ENCODE measurements around the gene ERCC1. TPM values are rescaled to one million over a fixed set of nuclear protein-coding genes. Genes with fewer than 3 reads are reported as not detected.

Gene ERCC1
- total RNA-seq, 1 experiment from 2014 or later: 158 TPM

- no peaks in the 10 kb centered on the region for H3K27me3 ChIP-seq (replicated peaks; ENCODE audit: insufficient read depth, low read depth, low read length, poor library complexity)
- H3K36me3 ChIP-seq (ENCODE audit: insufficient read depth, low read length, poor library complexity, severe bottlenecking): no peaks in the 10 kb centered on the region
- peaks cover 8% of the 10 kb centered on the region for H3K4me1 ChIP-seq (ENCODE audit: insufficient read depth, low read length, poor library complexity, severe bottlenecking)
- no TSS peak for BruUV-seq (replicated peaks)
- POLR2A ChIA-PET (ENCODE audit: low non-redundant PET): interaction anchor here (0.6 kb wide), 1 partner anchor 11 kb away, joined by 5 read pairs; no protein-coding TSS in a partner anchor
- no peak for TF ChIP-seq EZH2 (IDR thresholded peaks at IDR 0.05; ENCODE audit: borderline replicate concordance, low read depth, low read length, poor library complexity, severe bottlenecking)
- no peak for TF ChIP-seq CTCF (conservative IDR thresholded peaks at IDR 0.05; ENCODE audit: low read depth, low read length)
- no peak overlapping the region for H3K27ac ChIP-seq (ENCODE audit: low read depth, low read length, poor library complexity, severe bottlenecking)
- no peak overlapping the region for H3K4me3 ChIP-seq (ENCODE audit: low read depth, low read length, poor library complexity, severe bottlenecking)
- H3K9me3 ChIP-seq (ENCODE audit: low read depth, low read length, poor library complexity, severe bottlenecking): no peaks in the 10 kb centered on the region
- DNase-seq (ENCODE audit: low spot score): no peak
- intact Hi-C loops (cut with micrococcal nuclease; ENCODE audit: unreplicated experiment): no loop called here
- CTCF ChIA-PET: interaction anchor here (0.7 kb wide), 1 partner anchor 17 kb away, joined by 9 read pairs; no protein-coding TSS in a partner anchor
Observed at GRCh38 chr19:45456500-45456815, 32.7 kb upstream of the ERCC1 start.

- POLR2A ChIA-PET (ENCODE audit: low non-redundant PET): no interaction called here
- H3K9me3 ChIP-seq (ENCODE audit: low read depth, low read length, poor library complexity, severe bottlenecking): no peaks in the 10 kb centered on the region
- H3K27ac ChIP-seq (ENCODE audit: low read depth, low read length, poor library complexity, severe bottlenecking): no peak overlapping the region
- no TSS peak for BruUV-seq (replicated peaks)
- H3K36me3 ChIP-seq (ENCODE audit: insufficient read depth, low read length, poor library complexity, severe bottlenecking): no peaks in the 10 kb centered on the region
- no peak overlapping the region for H3K4me3 ChIP-seq (ENCODE audit: low read depth, low read length, poor library complexity, severe bottlenecking)
- CTCF ChIA-PET: interaction anchor here (0.7 kb wide), 1 partner anchor 16 kb away, joined by 9 read pairs; no protein-coding TSS in a partner anchor
- TF ChIP-seq EZH2 (IDR thresholded peaks at IDR 0.05; ENCODE audit: borderline replicate concordance, low read depth, low read length, poor library complexity, severe bottlenecking) (no peak), CTCF (conservative IDR thresholded peaks at IDR 0.05; ENCODE audit: low read depth, low read length) (no peak)
- peak; percentile 63 for DNase-seq (ENCODE audit: low spot score)
- H3K27me3 ChIP-seq (replicated peaks; ENCODE audit: insufficient read depth, low read depth, low read length, poor library complexity): no peaks in the 10 kb centered on the region
- intact Hi-C loops (cut with micrococcal nuclease; ENCODE audit: unreplicated experiment): no loop called here
- peaks cover 8% of the 10 kb centered on the region for H3K4me1 ChIP-seq (ENCODE audit: insufficient read depth, low read length, poor library complexity, severe bottlenecking)
Observed at GRCh38 chr19:45455707-45456499, 32.2 kb upstream of the ERCC1 start.

- H3K4me1 ChIP-seq (ENCODE audit: insufficient read depth, low read length, poor library complexity, severe bottlenecking): peaks cover 13% of the 10 kb centered on the region
Observed at GRCh38 chr19:45451850-45452387, 28.2 kb upstream of the ERCC1 start.

More at GRCh38 chr19:45451850-45452387, 28.2 kb upstream of the ERCC1 start:
- CTCF ChIA-PET: interaction anchor here (1.3 kb wide), 1 partner anchor 16 kb away, joined by 5 read pairs; the partner anchor contains the start of gene FOSB
- no peak for DNase-seq (ENCODE audit: low spot score)
- Histone ChIP-seq H3K36me3 (ENCODE audit: insufficient read depth, low read length, poor library complexity, severe bottlenecking) (no peaks in the 10 kb centered on the region), H3K27me3 (replicated peaks; ENCODE audit: insufficient read depth, low read depth, low read length, poor library complexity) (no peaks in the 10 kb centered on the region), H3K9me3 (ENCODE audit: low read depth, low read length, poor library complexity, severe bottlenecking) (no peaks in the 10 kb centered on the region), H3K27ac (ENCODE audit: low read depth, low read length, poor library complexity, severe bottlenecking) (no peak overlapping the region), H3K4me3 (ENCODE audit: low read depth, low read length, poor library complexity, severe bottlenecking) (no peak overlapping the region)
- BruUV-seq (replicated peaks): no TSS peak
- intact Hi-C loops (cut with micrococcal nuclease; ENCODE audit: unreplicated experiment): no loop called here
- no peak for TF ChIP-seq EZH2 (IDR thresholded peaks at IDR 0.05; ENCODE audit: borderline replicate concordance, low read depth, low read length, poor library complexity, severe bottlenecking)
- no peak for TF ChIP-seq CTCF (conservative IDR thresholded peaks at IDR 0.05; ENCODE audit: low read depth, low read length)
- POLR2A ChIA-PET (ENCODE audit: low non-redundant PET): no interaction called here
